Peyer's patch (tissue), 4 donors: ENCODE results near the gene BAIAP2L1. TPM values are rescaled to one million over a fixed set of nuclear protein-coding genes. Genes with fewer than 3 reads are reported as not detected.

Experiments used
- DNase-seq, 3 donors: peaks; one replicate each; pipeline ENCODE4 v3.0.0-alpha.2; 2017 to 2019
- H3K27ac ChIP-seq, 4 donors: fragments of 200-600 bp; sonication (generic); one replicate each; pipeline ENCODE4 v1.5.1; 2016 to 2019
- H3K27me3 ChIP-seq, 2 donors: fragments of 200-600 bp; sonication (generic); one replicate each; pipeline ENCODE4 v1.5.1; 2019
- H3K36me3 ChIP-seq, 3 donors: fragments of 200-600 bp; sonication (generic); one replicate each; pipeline ENCODE4 v1.5.1; 2016 to 2019
- H3K4me1 ChIP-seq, 4 donors: fragments of 200-600 bp; sonication (generic); one replicate each; pipeline ENCODE4 v1.5.1; 2016 to 2019
- H3K4me3 ChIP-seq, 4 donors: fragments of 200-600 bp; sonication (generic); 1 replicate in 3 of 4; 2 replicates in 1 of 4; pipeline ENCODE4 v1.5.1; 2016 to 2019; ENCODE audit warnings: mild to moderate bottlenecking in 1 of 4
- H3K9me3 ChIP-seq, 4 donors: fragments of 200-600 bp; sonication (generic); one replicate each; pipeline ENCODE4 v1.5.1; 2016 to 2019; ENCODE audit warnings: mild to moderate bottlenecking in 1 of 4
- POLR2A ChIP-seq, 2 donors: fragments of 450-650 bp; IDR thresholded peaks; one replicate each; pipeline ENCODE4 v1.5.1; 2017; ENCODE audit warnings: antibody characterized with exemption in 2 of 2, mild to moderate bottlenecking in 2 of 2, moderate library complexity in 2 of 2
- total RNA-seq, 4 donors: library from RNA; depleted of rRNA; stranded (reverse); fragments of >200 nt; gene quantifications; one replicate each; pipeline ENCODE4 v1.1.0, GENCODE V29; 2016
- TF ChIP-seq, protein P1 (sequence below), 6 experiments: fragments of 450-650 bp in 4 of 6; fragments of 200-600 bp in 2 of 6; sonication (generic) in 1 of 6; IDR thresholded peaks; one replicate each; pipeline ENCODE4 v1.5.1; 2017 to 2019; ENCODE audit warnings: antibody characterized with exemption in 6 of 6, mild to moderate bottlenecking in 3 of 6, moderate library complexity in 1 of 6

The BAIAP2L1 gene
- total RNA-seq, 4 donors from 2014 or later, result 31.4 to 46.4 (median 41.9) TPM

GRCh38 chr7:98286093-98286539 lies 114.8 kb downstream of the BAIAP2L1 start:
- H3K27ac ChIP-seq, result peak overlapping the region; percentile 26 to 99 (median 92)
- H3K4me1 ChIP-seq, result peaks cover 20 to 67% (median 29%) of the 10 kb centered on the region in 4 donors
- TF ChIP-seq, protein P1, sequence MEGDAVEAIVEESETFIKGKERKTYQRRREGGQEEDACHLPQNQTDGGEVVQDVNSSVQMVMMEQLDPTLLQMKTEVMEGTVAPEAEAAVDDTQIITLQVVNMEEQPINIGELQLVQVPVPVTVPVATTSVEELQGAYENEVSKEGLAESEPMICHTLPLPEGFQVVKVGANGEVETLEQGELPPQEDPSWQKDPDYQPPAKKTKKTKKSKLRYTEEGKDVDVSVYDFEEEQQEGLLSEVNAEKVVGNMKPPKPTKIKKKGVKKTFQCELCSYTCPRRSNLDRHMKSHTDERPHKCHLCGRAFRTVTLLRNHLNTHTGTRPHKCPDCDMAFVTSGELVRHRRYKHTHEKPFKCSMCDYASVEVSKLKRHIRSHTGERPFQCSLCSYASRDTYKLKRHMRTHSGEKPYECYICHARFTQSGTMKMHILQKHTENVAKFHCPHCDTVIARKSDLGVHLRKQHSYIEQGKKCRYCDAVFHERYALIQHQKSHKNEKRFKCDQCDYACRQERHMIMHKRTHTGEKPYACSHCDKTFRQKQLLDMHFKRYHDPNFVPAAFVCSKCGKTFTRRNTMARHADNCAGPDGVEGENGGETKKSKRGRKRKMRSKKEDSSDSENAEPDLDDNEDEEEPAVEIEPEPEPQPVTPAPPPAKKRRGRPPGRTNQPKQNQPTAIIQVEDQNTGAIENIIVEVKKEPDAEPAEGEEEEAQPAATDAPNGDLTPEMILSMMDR (IDR thresholded peaks at IDR 0.05), result no peak
- TF ChIP-seq POLR2A (IDR thresholded peaks at IDR 0.05), result no peak
- H3K4me3 ChIP-seq, result peak overlapping the region in 2 of 4 donors; percentile 95 to 99
- peaks cover 0 to 19% (median 0%) of the 10 kb centered on the region in 3 donors for H3K36me3 ChIP-seq
- no peaks in the 10 kb centered on the region for H3K9me3 ChIP-seq
- H3K27me3 ChIP-seq, result no peaks in the 10 kb centered on the region
- DNase-seq, result peak in 2 of 3 donors; percentile 24 to 74

- peaks cover 0 to 12% (median 0%) of the 10 kb centered on the region in 3 donors for H3K36me3 ChIP-seq
- no peaks in the 10 kb centered on the region for H3K9me3 ChIP-seq
- DNase-seq, result no peak
- H3K27me3 ChIP-seq, result no peaks in the 10 kb centered on the region
- H3K4me1 ChIP-seq, result peaks cover 20 to 71% (median 29%) of the 10 kb centered on the region in 4 donors
- no peak for TF ChIP-seq POLR2A (IDR thresholded peaks at IDR 0.05)
- TF ChIP-seq, protein P1 (IDR thresholded peaks at IDR 0.05), result no peak
- H3K4me3 ChIP-seq, result peak overlapping the region in 2 of 4 donors; percentile 95 to 99
- H3K27ac ChIP-seq, result peak overlapping the region; percentile 26 to 99 (median 92)
Observed at GRCh38 chr7:98285157-98286092, 115.5 kb downstream of the BAIAP2L1 start.

DNA sequence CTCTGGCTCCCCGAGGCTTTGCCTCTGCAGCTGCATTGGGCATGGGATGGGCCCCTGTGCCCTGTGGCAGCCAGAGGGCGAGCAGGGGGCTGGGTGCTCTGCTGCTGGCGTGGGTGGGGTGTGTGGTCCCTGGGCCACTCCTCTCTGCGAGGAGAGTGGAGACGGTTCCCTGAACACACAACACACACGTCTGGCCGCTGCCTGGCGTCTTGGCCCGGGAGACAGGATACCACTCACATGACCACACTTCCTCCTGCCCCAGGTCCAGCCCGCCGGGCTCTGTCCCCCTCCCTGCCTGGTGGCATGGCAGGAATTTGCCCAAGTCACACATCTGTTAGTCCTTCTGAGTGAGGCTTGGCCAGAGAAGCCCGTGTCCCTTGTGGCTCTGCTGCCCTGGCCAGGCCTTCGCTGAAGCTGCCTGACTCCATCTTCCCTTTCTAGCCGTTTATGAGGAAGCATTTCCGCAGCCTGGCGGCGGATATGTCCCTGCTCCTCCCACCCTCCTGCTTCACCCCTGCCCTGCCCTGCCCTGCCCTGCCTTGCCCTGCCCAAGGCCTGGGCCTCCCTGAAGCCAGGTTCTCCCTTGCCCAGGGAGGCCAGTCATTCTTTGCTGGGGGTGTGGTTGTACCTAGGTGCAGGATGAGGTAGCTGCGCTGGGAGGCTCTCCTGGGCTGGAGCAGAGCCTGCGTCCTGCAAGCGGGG lies 116.4 kb downstream of the BAIAP2L1 start:
- no peaks in the 10 kb centered on the region for H3K27me3 ChIP-seq
- H3K9me3 ChIP-seq, result no peaks in the 10 kb centered on the region
- peaks cover 0 to 9% (median 0%) of the 10 kb centered on the region in 3 donors for H3K36me3 ChIP-seq
- TF ChIP-seq, protein P1 (IDR thresholded peaks at IDR 0.05), result peak in 3 of 6 experiments; percentile 12 to 30 (median 27)
- TF ChIP-seq POLR2A (IDR thresholded peaks at IDR 0.05), result peak; percentile 51 to 80
- peak overlapping the region; percentile 64 to 99 (median 92) for H3K27ac ChIP-seq
- peaks cover 20 to 73% (median 29%) of the 10 kb centered on the region in 4 donors for H3K4me1 ChIP-seq
- peak in 2 of 3 donors; percentile 90 to 91 for DNase-seq
- H3K4me3 ChIP-seq, result peak overlapping the region; percentile 1 to 99 (median 82)

- Histone ChIP-seq H3K36me3 (peaks cover 0 to 4% (median 0%) of the 10 kb centered on the region in 3 donors), H3K9me3 (no peaks in the 10 kb centered on the region), H3K4me1 (peaks cover 20 to 69% (median 29%) of the 10 kb centered on the region in 4 donors), H3K4me3 (peak overlapping the region; percentile 7 to 99 (median 82)), H3K27ac (peak overlapping the region; percentile 64 to 99 (median 92)), H3K27me3 (no peaks in the 10 kb centered on the region)
- no peak for DNase-seq
- no peak for TF ChIP-seq POLR2A (IDR thresholded peaks at IDR 0.05)
- TF ChIP-seq, protein P1 (IDR thresholded peaks at IDR 0.05), result no peak
Observed at GRCh38 chr7:98283887-98284222, 117.0 kb downstream of the BAIAP2L1 start.

GRCh38 chr7:98283127-98283886 lies 117.6 kb downstream of the BAIAP2L1 start:
- Histone ChIP-seq H3K9me3 (no peaks in the 10 kb centered on the region), H3K4me3 (peak overlapping the region; percentile 7 to 99 (median 82)), H3K27me3 (no peaks in the 10 kb centered on the region), H3K27ac (peak overlapping the region; percentile 64 to 99 (median 92)), H3K4me1 (peaks cover 20 to 64% (median 29%) of the 10 kb centered on the region in 4 donors), H3K36me3 (no peaks in the 10 kb centered on the region)
- peak in 2 of 3 donors; percentile 72 to 78 for DNase-seq
- TF ChIP-seq, protein P1 (IDR thresholded peaks at IDR 0.05), result no peak
- TF ChIP-seq POLR2A (IDR thresholded peaks at IDR 0.05), result peak; percentile 68 to 84
